GM21423 (cell line): ENCODE measurements around the gene TRA2A.
A peak's percentile ranks its signal among the peaks of the same experiment; 100 is the strongest.
"Not testable (repeated sequence)": the region's sequence is repeated elsewhere in the genome, so short reads cannot be mapped to it uniquely, and the experiment has no call there.

Experiments used
- ATAC-seq: cut with Tn5 transposase; IDR thresholded peaks from one replicate; pipeline ENCODE4 v1.9.1; 2021; ENCODE audit warnings: mild to moderate bottlenecking, moderate library complexity; ENCODE audit not compliant: unreplicated experiment

TRA2A gene

DNA sequence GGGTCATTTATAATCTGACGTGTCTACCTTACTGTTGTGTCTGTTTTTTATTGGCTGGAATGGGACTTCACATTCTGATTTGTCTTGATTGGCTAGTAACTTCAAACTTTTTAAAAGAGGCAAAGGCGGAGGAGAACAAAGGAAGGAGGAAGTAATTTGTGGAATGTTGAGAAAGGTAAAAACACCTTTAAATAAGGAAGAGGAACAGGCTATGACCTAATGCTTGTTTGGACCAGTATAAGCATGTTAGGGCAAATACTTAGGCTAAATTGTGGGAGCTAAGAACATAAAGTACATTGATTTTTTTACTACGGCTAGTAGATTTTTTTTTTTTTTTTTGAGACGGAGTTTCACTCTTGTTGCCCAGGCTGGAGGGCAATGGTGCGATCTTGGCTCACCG is 18.0 kb downstream of the TRA2A start:
- not testable (repeated sequence) for ATAC-seq

DNA sequence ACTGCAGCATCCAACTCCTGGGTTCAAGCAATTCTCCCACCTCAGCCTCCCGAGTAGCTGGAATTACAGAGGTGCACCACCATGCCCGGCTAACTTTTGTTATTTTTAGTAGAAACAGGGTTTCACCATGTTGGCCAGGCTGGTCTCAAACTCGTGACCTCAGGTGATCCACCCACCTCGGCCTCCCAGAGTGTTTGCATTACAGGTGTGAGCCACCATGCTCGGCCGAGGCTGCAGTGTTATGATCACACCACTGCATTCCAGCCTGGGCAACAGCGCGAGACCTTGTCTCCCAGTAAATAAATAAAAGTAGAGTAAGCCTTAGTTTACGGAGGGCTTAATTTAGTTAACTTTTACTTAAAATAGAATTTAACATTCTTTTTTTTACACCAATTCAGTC is 37.8 kb downstream of the TRA2A start:
- ATAC-seq = no peak

DNA sequence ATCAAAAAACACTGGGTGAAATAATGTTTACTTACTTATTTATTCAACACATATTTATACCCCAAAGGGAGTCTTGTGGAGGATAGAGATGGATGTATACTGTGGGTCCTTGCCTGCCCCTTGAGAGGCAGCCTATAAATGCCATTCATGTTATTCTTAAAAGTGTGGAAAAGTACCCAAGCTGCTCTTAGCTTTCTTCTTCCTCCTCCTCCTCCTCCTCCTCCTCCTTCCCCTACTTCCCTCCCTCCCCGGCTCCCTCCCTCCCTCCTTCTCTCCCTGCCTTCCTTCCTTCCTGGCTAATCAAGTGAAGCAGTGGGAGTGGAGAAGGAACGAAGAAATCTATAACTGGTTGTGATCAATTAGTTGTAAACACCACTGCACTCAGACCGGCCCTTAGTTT is 40.3 kb downstream of the TRA2A start:
- no peak for ATAC-seq

DNA sequence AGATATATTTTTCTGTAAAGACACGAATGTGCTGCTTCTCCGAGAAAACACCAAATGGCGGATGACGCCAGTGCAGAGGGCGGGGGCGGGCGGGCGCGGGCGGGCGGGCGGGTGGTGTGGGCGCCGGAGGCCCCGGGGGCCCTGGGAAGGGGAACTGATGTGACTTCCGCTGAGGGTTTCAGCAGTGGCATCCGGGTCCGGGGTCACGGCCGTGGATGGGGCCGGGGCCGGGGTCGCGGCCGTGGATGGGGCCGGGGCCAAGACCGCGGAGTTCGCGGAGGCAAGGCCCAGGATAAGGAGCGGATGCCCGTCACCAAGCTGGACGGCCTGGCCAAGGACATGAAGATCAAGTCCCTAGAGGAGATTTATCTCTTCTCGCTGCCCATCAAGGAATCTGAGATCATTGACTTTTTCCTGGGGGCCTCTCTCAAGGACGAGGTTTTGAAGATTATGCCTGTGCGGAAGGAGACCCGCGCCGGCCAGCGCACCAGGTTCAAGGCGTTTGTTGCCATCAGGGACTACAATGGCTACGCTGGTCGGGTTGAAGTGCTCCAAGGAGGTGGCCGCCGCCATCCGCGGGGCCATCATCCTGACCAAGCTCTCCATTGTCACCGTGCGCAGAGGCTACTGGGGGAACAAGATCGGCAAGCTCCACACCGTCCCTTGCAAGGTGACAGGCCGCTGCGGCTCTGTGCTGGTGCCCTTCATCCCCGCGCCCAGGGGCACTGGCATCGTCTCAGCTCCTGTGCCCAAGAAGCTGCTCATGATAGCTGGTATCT is 41.2 kb downstream of the TRA2A start:
- ATAC-seq = peak; percentile 76

DNA sequence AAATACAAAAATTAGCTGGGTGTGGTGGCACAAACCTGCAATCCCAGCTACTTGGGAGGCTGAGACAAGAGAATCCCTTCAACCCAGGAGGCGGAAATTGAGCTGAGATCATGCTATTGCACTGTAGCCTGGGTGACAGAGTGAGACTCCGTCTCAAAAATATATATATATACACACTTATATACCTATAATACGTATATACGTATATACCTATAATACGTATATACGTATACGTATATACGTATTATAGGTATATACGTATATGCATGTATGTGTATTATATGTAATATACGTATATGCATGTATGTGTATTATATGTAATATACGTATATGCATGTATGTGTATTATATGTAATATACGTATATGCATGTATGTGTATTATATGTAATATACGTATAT is 43.1 kb downstream of the TRA2A start:
- ATAC-seq = not testable (repeated sequence)

DNA sequence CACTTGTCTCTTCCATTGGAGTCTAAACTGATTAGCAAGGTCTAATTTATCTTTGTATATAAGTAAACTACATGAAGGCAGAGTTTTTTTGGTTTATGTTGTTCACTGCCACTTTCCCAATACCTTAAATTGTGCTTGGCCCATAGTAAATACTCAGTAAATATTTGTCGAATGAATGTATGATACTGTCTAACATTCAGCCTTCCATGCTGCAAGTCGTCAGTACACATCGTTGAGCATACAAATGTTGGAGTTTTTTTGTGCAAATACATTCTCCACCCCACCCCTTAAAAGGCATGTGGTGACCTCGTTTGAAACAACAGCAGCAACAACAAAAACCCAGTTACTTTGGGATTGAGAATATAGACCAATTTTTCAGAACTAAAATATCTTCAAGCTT is 44.1 kb downstream of the TRA2A start:
- no peak for ATAC-seq

DNA sequence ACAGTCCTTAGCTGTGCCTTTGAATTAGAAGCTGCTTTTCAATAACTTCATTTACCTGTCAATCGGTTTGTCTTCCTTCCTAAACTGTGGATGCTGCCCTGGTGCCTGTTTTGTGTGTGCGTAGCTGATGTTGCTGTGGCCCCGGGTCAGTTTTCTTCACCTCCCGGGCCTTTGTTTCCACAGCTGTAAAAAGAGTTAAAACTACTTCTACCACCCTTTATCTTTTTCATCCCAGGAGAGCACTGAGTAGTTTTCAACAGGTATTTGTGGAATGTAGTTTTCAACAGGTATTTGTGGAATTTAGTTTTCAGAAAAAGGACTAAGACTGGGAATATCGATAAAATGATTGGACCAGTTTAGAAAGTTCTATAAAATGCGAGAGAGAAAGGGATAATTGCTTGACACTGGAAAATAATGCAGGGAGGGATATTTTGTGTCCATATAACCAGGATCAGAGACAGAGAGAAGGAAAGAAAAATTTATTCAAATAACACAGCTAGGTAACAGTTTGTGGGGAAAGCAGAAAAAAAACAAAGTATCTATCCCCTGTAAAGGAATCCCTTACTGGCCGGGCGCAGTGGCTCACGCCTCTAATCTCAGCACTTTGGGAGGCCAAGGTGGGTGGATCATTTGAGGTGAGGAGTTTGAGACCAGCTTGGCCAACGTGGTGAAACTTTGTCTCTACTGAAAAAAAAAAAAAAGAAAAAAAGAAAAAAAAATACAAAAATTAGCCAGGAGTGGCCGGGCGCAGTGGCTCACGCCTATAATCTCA is 45.6 kb downstream of the TRA2A start:
- no peak for ATAC-seq

DNA sequence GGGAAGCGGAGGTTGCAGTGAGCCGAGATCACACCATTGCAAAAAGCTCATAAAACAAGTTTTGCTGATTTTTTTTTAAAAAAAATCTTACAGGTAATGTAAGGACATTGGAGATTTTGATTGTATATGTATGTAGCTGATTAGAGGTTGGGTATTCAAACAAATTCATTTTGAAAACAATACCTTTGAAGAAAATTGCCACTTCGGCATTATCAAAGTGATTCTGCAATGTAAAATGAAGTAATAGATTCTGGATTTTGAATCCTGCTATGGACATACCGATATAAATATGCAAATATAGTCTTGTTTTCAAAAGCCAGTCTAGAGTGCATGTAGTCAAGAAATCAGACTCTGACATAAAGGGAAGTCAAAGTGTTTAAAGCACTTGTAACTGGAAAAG is 49.1 kb downstream of the TRA2A start:
- ATAC-seq = no peak

DNA sequence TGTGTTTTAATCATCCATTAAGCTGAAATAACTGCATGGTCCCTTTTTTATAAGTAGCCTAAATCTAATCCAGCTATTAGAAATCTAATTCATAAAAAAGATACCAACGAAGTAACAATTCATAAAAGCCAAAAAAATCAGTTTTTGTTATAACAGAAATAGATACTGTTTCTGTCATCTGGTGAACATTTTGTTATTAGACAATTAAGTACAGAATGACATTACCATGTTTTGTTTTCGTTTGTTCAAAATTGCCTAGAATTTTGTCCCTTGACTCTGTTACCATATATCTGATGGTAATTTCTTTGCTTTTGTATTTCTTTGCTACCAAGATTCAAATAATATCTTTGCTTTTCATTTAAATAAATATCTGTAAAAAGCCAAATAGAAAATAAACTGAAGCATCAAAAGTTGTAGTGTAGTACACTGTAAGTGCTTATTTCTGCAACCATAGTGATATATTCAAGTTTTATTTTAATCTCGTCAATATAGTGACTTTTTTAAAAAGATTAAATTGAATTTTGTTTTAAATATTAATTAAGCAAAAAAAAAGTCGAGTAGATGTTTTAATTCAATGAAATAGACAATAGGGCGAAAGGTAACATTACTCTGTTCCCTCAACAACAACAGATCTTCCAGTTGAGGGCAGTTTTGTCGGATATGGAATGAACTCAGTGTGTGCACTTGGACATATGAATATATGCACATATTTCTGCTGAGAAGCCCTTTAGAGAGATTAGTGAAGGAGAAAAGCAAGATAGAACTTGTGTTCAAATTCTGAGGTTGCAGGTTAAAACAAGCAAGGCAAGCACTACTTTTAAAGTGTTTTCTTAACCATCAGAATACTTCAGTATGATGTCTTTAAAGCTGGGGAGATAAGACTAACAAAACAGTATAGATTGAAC is 53.6 kb downstream of the TRA2A start:
- ATAC-seq = no peak

DNA sequence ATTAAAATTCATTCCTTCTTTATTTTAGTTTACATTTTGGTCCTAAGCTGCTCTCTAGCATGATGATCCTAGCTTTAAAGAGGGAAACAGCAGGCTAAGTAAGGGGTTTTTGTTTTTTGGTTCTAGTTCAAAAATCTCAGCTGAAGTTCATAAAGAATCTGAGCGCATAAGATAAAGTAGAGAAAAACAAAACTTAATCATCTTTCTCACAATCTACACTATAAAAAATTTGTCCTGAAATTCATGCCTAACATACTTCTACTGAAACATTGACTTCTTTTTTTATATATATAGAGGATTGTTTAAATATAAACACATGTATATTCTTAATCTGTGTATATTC is 54.7 kb downstream of the TRA2A start:
- ATAC-seq = no peak

DNA sequence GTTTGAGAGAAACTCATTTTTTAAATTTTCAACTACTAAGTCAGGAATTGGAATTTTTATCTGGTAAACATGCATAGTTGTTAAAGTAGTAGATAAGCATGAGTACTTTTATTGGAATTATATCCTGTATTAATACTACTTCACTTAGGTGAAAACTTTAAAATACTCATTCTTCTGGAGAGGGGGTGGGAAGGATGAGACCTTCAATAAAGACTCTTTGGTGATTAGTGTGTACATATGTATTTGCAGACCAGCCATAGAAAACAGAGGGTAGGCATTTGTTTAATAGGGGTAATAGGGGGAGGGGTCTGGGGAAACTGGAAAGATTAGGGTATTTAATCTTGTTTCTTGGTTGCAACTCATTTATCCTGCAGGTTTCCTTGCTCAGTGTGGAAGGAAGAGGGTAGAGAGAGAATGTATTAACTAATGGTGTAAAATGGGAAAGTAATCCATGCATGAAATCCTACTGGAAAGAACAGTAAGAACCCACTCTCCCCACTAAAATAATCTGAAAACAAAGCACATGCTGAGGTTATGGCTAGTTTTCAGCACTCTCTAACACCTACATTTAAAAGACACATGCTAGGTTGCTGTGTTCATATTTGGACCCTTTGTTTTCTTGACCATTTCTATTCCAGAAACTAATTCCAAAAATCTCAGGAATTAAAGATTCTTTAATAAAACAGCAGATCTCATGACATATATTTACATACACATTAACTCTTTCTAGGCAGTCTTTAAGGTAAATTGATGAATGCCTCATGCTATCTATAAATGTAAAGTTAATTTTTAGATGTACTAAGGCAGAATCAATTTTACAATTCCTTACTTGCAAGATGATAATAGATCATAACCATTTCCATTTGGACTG is 55.3 kb downstream of the TRA2A start:
- ATAC-seq = no peak

DNA sequence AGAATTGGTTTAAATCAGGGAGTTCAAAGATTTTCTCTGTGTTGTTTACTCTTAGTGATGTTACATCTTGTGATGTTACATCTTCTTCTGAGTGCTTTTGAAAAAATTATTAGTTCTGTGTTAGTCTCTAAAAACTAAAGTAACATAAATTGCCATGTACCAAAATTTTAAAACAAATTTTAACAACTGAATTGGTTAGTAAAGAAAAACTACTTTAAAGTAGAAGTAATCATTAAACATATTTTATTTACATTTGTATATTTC is 56.3 kb downstream of the TRA2A start:
- ATAC-seq = no peak

DNA sequence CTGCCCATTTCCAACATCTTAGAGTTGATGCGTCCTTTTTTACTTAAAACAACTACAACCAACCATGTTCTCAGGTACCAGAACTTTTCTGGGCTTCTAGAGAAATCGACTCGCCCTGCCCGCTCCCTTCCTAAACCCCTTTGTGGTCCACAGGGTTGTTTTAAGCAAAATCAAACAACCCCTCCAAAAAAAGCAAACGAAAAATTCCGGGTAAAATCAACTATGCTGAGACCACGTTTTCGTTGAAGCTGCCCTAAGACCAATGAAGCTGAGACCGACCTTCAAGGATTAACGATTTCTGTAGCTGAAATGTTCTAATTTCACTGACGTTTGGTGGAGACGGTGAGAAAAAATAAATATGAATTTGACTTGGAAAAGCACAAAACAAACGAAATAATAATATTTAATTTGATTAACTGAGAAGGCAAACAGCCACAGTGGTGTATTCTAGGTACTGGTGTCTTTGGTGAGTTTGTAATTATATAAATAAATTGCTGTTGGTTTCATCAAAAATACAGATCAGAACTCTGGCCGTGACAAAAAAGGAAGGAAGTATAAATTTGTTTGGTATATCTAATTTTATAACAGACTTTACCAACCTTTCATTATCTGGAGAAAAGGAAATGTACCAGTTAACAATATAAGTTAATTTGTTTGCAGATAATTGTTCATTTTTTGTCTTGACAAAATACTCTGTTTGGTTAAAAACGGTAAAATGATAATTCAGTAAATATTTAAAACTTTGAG is 56.8 kb downstream of the TRA2A start:
- ATAC-seq = no peak

DNA sequence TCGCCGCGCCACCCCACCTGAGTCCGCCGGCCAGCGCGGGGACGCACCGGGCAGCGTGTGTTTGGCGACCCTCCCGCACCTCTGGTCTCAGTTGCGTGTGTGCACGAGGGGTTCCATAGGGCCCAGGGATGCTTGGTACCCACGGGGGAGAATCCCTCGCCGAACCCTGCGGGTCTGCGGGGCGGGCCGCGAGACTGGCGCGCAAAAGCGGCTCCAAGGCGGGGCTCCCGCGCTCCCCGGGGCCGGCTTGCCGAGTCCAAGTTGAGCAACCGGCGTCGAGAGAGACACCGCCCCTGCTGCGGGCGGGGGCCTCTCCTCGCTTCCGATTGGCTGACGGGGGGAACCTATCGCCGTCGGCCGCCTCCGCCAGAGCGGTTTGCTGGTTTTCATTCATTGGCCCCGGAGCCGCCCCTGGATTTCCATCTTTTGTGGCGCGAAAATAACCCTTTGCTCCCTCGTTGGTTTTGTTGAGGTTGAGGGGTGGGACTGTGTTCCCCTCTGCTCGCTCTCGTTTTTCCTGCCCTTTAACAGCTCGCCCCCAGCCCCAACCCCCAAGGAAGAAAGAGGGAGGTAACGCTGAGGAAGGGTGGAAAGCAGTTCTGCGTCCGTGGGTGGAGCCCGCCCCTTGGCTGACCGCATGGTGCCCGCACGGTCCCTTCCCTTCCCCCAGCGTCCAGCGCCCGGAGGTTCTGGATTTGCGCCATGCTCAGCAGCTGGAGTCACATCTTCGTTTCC is 57.5 kb downstream of the TRA2A start:
- ATAC-seq = peak; percentile 72

DNA sequence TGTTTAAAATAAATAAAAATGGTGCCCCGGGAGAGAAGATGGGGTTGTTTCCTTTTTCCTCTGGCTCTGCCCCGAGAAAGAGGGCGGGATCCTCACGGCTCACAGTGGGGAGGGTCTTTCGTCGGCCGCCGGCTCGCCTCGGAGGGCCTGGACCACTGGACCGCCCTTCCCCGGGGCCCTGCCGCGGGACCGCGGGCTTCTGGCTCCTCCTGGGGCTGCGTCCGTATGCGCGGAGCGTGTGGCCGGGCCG is 58.0 kb downstream of the TRA2A start:
- ATAC-seq = no peak

DNA sequence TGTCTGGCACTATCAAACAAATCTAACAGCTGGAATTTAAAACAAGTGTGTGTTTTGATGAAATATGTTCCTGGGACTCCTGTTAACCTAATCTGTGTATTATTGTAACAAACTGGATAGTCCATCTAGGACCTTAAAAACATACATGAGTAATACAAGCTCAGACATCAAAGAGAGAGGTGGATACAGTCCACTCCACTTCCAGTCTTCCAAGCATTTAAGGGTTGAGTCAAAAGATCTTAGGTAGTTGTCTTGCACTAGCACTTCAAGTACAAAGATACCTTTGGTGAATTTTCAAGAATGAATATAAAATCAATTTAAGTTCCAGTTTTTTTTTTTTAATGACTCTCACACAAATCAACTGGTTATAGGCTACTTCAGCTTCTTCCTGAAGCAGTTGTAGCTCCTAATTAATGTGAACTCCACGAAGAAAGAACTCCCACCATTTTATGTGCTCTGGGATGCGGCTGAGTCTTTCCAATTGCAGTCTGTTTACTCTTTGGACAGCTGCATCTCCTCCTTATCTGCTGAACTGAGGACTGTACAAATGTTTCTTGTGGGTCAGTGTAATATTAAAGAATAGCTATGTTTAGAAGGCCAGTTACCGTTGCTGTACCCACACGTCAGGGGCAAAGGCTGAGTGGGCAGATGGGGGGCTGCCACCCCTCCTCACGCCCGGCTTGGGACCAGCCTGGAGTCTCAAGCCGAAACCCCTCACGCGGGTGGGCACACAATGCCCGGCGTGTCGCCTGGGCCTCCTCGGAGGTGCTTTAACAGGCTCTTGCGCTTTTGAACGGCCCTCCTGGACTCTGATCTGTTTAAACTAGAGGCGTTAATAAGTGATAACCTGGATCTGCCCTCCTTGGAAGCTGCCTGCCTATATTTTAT is 58.6 kb downstream of the TRA2A start:
- ATAC-seq = no peak

DNA sequence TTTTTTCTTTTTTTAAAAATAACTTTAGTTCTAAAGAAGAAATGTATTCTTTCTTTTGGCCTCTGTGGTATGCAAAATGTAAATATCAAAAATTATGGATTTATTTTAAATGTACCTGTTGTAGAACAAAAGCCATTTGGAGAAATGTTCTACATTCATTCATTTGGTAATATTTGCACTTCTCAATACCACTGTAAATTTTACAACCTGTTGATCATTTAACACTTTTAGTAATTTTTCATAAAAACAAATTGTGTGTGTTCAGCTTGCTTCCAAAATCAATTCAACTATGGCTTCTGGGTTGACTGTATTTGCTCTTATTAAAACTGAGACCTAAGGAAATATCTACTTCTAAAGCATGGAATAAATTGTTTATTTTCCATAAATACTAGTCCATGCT is 59.2 kb downstream of the TRA2A start:
- no peak for ATAC-seq

DNA sequence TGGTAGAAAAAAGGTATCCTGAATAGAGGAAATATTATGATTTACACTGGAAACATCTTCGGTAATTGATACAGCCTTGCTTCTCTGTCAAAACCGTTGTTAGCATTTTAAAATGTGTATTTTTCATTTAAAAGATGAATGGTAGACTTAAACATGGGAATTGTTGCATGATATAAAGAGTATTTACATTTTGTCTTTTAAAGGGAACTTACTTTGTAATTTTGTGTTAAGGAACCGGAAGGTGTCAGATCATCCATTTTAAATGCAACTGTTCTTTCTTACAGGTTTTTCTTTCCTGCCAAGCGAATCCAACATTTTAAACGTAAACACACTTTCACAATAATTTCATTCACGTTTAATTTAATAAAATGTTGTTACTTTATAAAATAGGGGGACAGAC is 59.7 kb downstream of the TRA2A start:
- no peak for ATAC-seq
